HEK293T (cell line): Measurements from ENCODE around the gene FUT4.

Experiments used
- FOXA1 ChIP-seq: fragments of 450-650 bp; IDR thresholded peaks from 2 replicates; pipeline ENCODE4 v1.6.1; 2016; ENCODE audit warnings: mild to moderate bottlenecking
- FOXK2 ChIP-seq: fragments of 450-650 bp; IDR thresholded peaks from 2 replicates; pipeline ENCODE4 v1.6.1; 2016; ENCODE audit warnings: mild to moderate bottlenecking
- FOXM1 ChIP-seq: fragments of 450-650 bp; IDR thresholded peaks from 2 replicates; pipeline ENCODE4 v1.6.1; 2017; ENCODE audit warnings: mild to moderate bottlenecking, borderline replicate concordance
- SUZ12 ChIP-seq: fragments of 450-650 bp; IDR thresholded peaks from 2 replicates; pipeline ENCODE4 v1.6.1; 2016; ENCODE audit warnings: mild to moderate bottlenecking
- TARDBP ChIP-seq: fragments of 450-650 bp; IDR thresholded peaks from 2 replicates; pipeline ENCODE4 v1.6.1; 2016

DNA sequence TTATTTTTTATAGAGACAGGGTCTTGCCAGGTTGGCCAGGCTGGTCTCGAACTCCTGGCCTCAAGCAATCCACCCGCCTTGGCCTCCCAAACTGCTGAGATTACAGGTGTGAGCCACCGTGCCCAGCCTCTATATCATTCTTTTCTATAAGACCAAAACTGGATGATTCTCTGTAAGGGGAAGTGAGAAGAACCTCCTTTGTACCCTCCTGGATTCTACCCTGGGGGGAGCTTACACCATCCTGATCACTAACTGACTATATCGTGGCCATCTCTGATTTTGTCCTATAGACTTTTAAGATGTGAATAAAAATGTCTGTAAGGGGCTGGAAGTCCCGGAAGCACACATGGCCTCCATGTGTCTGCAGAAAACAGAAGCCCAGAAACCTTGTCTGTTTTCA lies 32.6 kb downstream of the FUT4 start:
- TF ChIP-seq FOXK2 = no peak
- no peak for TF ChIP-seq TARDBP
- no peak for TF ChIP-seq FOXA1
- no peak for TF ChIP-seq SUZ12
- no peak for TF ChIP-seq FOXM1
